ENCODE measurements around the gene GREB1L. TPM values are rescaled to one million over a fixed set of nuclear protein-coding genes. Genes with fewer than 3 reads are reported as not detected.

GREB1L gene
- total and polyA plus RNA-seq, 2 donors (not counting 3 experiments of a cell fraction or from before 2014, with no cell fraction given) = 0.22 to 0.41 TPM

GRCh38 chr18:21457179-21457535 lies 215.1 kb downstream of the GREB1L start:
- Histone ChIP-seq H3K4me1 (ENCODE audit: control insufficient read depth, extremely low read depth, insufficient read depth, low read length) (no peaks in the 10 kb centered on the region), H2AFZ (ENCODE audit: low read depth, low read length) (no peak overlapping the region), H4K20me1 (replicated peaks; ENCODE audit: control insufficient read depth, extremely low read depth, insufficient read depth, low read length) (no peaks in the 10 kb centered on the region), H3K79me2 (ENCODE audit: control insufficient read depth, insufficient read depth, low read length) (no peaks in the 10 kb centered on the region), H3K27ac (ENCODE audit: insufficient read depth, low read depth, low read length) (no peak overlapping the region), H3K27me3 (ENCODE audit: control insufficient read depth in 2 of 2, insufficient read depth in 2 of 2, low read length in 2 of 2) (no peaks in the 10 kb centered on the region), H3K9me1 (replicated peaks; ENCODE audit: control insufficient read depth, extremely low read depth, insufficient read depth, low read length) (no peaks in the 10 kb centered on the region), H3K9ac (replicated peaks; ENCODE audit: extremely low read depth, insufficient read depth, low read length) (no peak overlapping the region), H3K4me3 (replicated peaks in 1 of 3; ENCODE audit: insufficient read depth in 1 of 3, low read depth in 1 of 3, low read length in 3 of 3) (no peak overlapping the region), H3K36me3 (ENCODE audit: control insufficient read depth in 2 of 2, extremely low read depth in 1 of 2, insufficient read depth in 2 of 2, low read length in 2 of 2) (no peaks in the 10 kb centered on the region), H3K9me3 (replicated peaks; ENCODE audit: control insufficient read depth, insufficient read depth, low read length) (no peaks in the 10 kb centered on the region), H3K4me2 (ENCODE audit: insufficient read depth, low read length) (no peak overlapping the region)
- ChIA-PET CTCF (interaction anchor here (2.3 kb wide), 1 partner anchor 12 kb away, joined by 7 read pairs; no protein-coding TSS in a partner anchor), POLR2A (no interaction called here)
- DNase-seq (ENCODE audit: low read depth, low spot score) = no peak
- no peak for FAIRE-seq
- BruUV-seq (replicated peaks) = no TSS peak
- no peak for TF ChIP-seq POLR2AphosphoS5 (IDR thresholded peaks at IDR 0.05; ENCODE audit: insufficient read depth, low read depth, low read length)
- TF ChIP-seq EZH2 (IDR thresholded peaks at IDR 0.05; ENCODE audit: borderline replicate concordance, low read depth, low read length, severe bottlenecking) = no peak
- TF ChIP-seq, protein P1, sequence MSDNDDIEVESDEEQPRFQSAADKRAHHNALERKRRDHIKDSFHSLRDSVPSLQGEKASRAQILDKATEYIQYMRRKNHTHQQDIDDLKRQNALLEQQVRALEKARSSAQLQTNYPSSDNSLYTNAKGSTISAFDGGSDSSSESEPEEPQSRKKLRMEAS (IDR thresholded peaks at IDR 0.05; ENCODE audit: insufficient read depth, insufficient read length) = no peak
- no peak for TF ChIP-seq JUN (IDR thresholded peaks at IDR 0.05; ENCODE audit: borderline replicate concordance, insufficient read depth, insufficient read length, low read depth)
- no peak for TF ChIP-seq MYC (IDR thresholded peaks at IDR 0.05; ENCODE audit: low read depth, low read length)
- TF ChIP-seq POLR2A (IDR thresholded peaks at IDR 0.05; ENCODE audit: low read depth, low read length) = no peak
- intact Hi-C loops (cut with micrococcal nuclease) (no loop called here), dilution Hi-C loops (cut with MboI; ENCODE audit: extremely low pct_ligation_motif_present, low sequenced_read_pairs) (no loop called here)

DNA sequence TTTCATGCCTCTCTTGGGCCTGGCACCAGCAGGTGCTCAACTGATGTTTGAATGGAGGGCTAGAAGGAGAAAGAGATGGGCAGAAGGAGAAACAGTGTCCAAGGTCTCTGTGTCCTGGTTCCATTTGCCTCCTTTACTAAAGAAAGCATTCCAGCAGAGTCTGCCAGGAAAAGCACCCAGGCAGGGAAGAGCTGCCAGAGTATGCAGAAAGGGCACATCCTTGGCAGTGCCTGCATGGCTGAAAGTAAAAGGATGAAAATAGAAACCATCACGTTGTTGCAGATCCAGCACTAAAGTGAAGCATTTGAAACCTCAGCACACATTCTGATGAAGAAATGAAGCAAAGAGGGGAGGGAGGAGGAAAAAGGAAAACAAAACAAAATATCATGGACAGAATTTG lies 216.3 kb downstream of the GREB1L start:
- no peaks in the 10 kb centered on the region for H3K9me1 ChIP-seq (replicated peaks; ENCODE audit: control insufficient read depth, extremely low read depth, insufficient read depth, low read length)
- dilution Hi-C loops (cut with MboI; ENCODE audit: extremely low pct_ligation_motif_present, low sequenced_read_pairs) (no loop called here), intact Hi-C loops (cut with micrococcal nuclease) (no loop called here)
- no peaks in the 10 kb centered on the region for H3K36me3 ChIP-seq (ENCODE audit: control insufficient read depth in 2 of 2, extremely low read depth in 1 of 2, insufficient read depth in 2 of 2, low read length in 2 of 2)
- H3K27me3 ChIP-seq (ENCODE audit: control insufficient read depth in 2 of 2, insufficient read depth in 2 of 2, low read length in 2 of 2) = no peaks in the 10 kb centered on the region
- H3K79me2 ChIP-seq (ENCODE audit: control insufficient read depth, insufficient read depth, low read length) = no peaks in the 10 kb centered on the region
- no peak overlapping the region for H3K27ac ChIP-seq (ENCODE audit: insufficient read depth, low read depth, low read length)
- DNase-seq (ENCODE audit: low read depth, low spot score) (no peak), FAIRE-seq (no peak)
- BruUV-seq (replicated peaks) = no TSS peak
- no peak overlapping the region for H2AFZ ChIP-seq (ENCODE audit: low read depth, low read length)
- H3K4me3 ChIP-seq (replicated peaks in 1 of 3; ENCODE audit: insufficient read depth in 1 of 3, low read depth in 1 of 3, low read length in 3 of 3) = no peak overlapping the region
- CTCF ChIA-PET = interaction anchor here (2.3 kb wide), 1 partner anchor 13 kb away, joined by 7 read pairs; no protein-coding TSS in a partner anchor
- POLR2A ChIA-PET = no interaction called here
- H4K20me1 ChIP-seq (replicated peaks; ENCODE audit: control insufficient read depth, extremely low read depth, insufficient read depth, low read length) = no peaks in the 10 kb centered on the region
- TF ChIP-seq POLR2AphosphoS5 (IDR thresholded peaks at IDR 0.05; ENCODE audit: insufficient read depth, low read depth, low read length) (no peak), GATA2 (IDR thresholded peaks at IDR 0.05; ENCODE audit: insufficient read depth, insufficient read length, low read depth, low read length) (no peak), POLR2A (IDR thresholded peaks at IDR 0.05; ENCODE audit: low read depth, low read length) (no peak), JUN (IDR thresholded peaks at IDR 0.05; ENCODE audit: borderline replicate concordance, insufficient read depth, insufficient read length, low read depth) (no peak), MYC (IDR thresholded peaks at IDR 0.05; ENCODE audit: low read depth, low read length) (no peak), EZH2 (IDR thresholded peaks at IDR 0.05; ENCODE audit: borderline replicate concordance, low read depth, low read length, severe bottlenecking) (no peak), FOS (IDR thresholded peaks at IDR 0.05; ENCODE audit: borderline replicate concordance, insufficient read depth, low read length) (no peak)
- TF ChIP-seq, protein P1 (IDR thresholded peaks at IDR 0.05; ENCODE audit: insufficient read depth, insufficient read length) = no peak
- no peaks in the 10 kb centered on the region for H3K4me1 ChIP-seq (ENCODE audit: control insufficient read depth, extremely low read depth, insufficient read depth, low read length)
- H3K9ac ChIP-seq (replicated peaks; ENCODE audit: extremely low read depth, insufficient read depth, low read length) = no peak overlapping the region
- no peaks in the 10 kb centered on the region for H3K9me3 ChIP-seq (replicated peaks; ENCODE audit: control insufficient read depth, insufficient read depth, low read length)
- H3K4me2 ChIP-seq (ENCODE audit: insufficient read depth, low read length) = no peak overlapping the region
